Breast epithelium (tissue), 3 donors: ENCODE results near the gene PMM2.

Source experiments
- CTCF ChIP-seq, 3 donors: fragments of 450-650 bp; IDR thresholded peaks; one replicate each; pipeline ENCODE4 v1.5.1; 2016 to 2017; ENCODE audit warnings: antibody characterized with exemption in 3 of 3, mild to moderate bottlenecking in 3 of 3, moderate library complexity in 3 of 3
- POLR2A ChIP-seq: fragments of 450-650 bp; IDR thresholded peaks from one replicate; pipeline ENCODE4 v1.6.1; 2016; ENCODE audit warnings: antibody characterized with exemption, mild to moderate bottlenecking, moderate library complexity
- POLR2AphosphoS5 ChIP-seq, 3 donors: sonication (generic); formaldehyde crosslinking; IDR thresholded peaks; one replicate each; pipeline ENCODE4 v1.6.1; 2017; ENCODE audit warnings: antibody characterized with exemption in 3 of 3

GRCh38 chr16:8846401-8846932 lies 48.8 kb downstream of the PMM2 start:
- TF ChIP-seq CTCF (IDR thresholded peaks at IDR 0.05) (no peak), POLR2AphosphoS5 (IDR thresholded peaks at IDR 0.05) (no peak), POLR2A (no peak)
